Tibial nerve (tissue), 4 donors: ENCODE data around the gene LRRC30. TPM values are rescaled to one million over a fixed set of nuclear protein-coding genes. Genes with fewer than 3 reads are reported as not detected.

Experiments used
- DNase-seq, 2 donors: peaks; one replicate each; pipeline ENCODE4 v3.0.0-alpha.2; 2019; ENCODE audit warnings: low spot score in 2 of 2
- H3K27ac ChIP-seq, 4 donors: fragments of 200-600 bp; sonication (generic) in 3 of 4; one replicate each; pipeline ENCODE4 v1.5.1; 2017 to 2019; ENCODE audit warnings: mild to moderate bottlenecking in 1 of 4
- H3K27me3 ChIP-seq, 2 donors: fragments of 200-600 bp; sonication (generic) in 1 of 2; one replicate each; pipeline versions ENCODE4 v1.5.1 to v1.6.0; 2017 to 2019
- H3K36me3 ChIP-seq, 3 donors: fragments of 200-600 bp; sonication (generic); one replicate each; pipeline ENCODE4 v1.5.1; 2018 to 2019
- H3K4me1 ChIP-seq, 4 donors: fragments of 200-600 bp; sonication (generic) in 3 of 4; one replicate each; pipeline ENCODE4 v1.5.1; 2017 to 2019
- H3K4me3 ChIP-seq, 4 donors: fragments of 200-600 bp; sonication (generic) in 3 of 4; one replicate each; pipeline ENCODE4 v1.5.1; 2017 to 2019; ENCODE audit warnings: mild to moderate bottlenecking in 1 of 4, moderate library complexity in 1 of 4
- H3K9me3 ChIP-seq, 4 donors: fragments of 200-600 bp; sonication (generic) in 3 of 4; one replicate each; pipeline ENCODE4 v1.5.1; 2017 to 2019
- CTCF ChIP-seq, 5 experiments: fragments of 200-600 bp in 3 of 5; fragments of 450-650 bp in 2 of 5; sonication (generic) in 3 of 5; IDR thresholded peaks; one replicate each; pipeline ENCODE4 v1.5.1; 2016 to 2019; ENCODE audit warnings: antibody characterized with exemption in 5 of 5, mild to moderate bottlenecking in 3 of 5, moderate library complexity in 2 of 5
- EP300 ChIP-seq, 2 donors: sonication (generic); formaldehyde crosslinking; IDR thresholded peaks; one replicate each; pipeline ENCODE4 v1.6.1; 2017; ENCODE audit warnings: antibody characterized with exemption in 2 of 2, mild to moderate bottlenecking in 1 of 2
- POLR2A ChIP-seq, 2 donors: fragments of 450-650 bp; IDR thresholded peaks; one replicate each; pipeline ENCODE4 v1.6.1; 2017; ENCODE audit warnings: antibody characterized with exemption in 2 of 2, mild to moderate bottlenecking in 2 of 2, moderate library complexity in 2 of 2
- WGBS, 2 donors: methylation state at CpG; one replicate each; pipeline ENCODE4 v1.1.5; 2018; 5-methylcytosine and 5-hydroxymethylcytosine counted together
- total RNA-seq, 4 donors: library from RNA; depleted of rRNA; stranded (reverse); fragments of >200 nt; gene quantifications; one replicate each; pipeline ENCODE4 v1.1.0, GENCODE V29; 2016

LRRC30 gene
- total RNA-seq, 4 donors from 2014 or later: not detected

DNA sequence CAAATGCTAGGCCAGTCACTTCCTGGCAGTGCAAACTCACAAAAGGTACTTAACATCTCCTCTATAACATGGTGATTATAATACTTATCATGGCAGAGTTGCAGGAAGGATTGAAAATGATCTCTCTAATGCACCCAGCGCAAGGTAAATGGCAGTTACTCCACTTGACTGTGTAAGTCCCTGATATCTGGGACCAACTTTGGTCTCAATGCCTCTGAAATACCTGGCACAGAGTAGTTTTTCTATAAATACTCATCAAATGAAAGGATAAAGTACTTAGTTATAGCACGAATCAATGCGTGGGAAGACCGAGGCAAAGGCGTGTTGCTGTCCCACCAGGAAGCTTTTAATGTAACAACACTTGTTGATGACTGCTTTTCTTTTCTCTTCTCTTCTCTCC is 24.8 kb downstream of the LRRC30 start:
- WGBS, 2 donors: 95% methylated on average over 5 of the region's 5 CpGs

DNA sequence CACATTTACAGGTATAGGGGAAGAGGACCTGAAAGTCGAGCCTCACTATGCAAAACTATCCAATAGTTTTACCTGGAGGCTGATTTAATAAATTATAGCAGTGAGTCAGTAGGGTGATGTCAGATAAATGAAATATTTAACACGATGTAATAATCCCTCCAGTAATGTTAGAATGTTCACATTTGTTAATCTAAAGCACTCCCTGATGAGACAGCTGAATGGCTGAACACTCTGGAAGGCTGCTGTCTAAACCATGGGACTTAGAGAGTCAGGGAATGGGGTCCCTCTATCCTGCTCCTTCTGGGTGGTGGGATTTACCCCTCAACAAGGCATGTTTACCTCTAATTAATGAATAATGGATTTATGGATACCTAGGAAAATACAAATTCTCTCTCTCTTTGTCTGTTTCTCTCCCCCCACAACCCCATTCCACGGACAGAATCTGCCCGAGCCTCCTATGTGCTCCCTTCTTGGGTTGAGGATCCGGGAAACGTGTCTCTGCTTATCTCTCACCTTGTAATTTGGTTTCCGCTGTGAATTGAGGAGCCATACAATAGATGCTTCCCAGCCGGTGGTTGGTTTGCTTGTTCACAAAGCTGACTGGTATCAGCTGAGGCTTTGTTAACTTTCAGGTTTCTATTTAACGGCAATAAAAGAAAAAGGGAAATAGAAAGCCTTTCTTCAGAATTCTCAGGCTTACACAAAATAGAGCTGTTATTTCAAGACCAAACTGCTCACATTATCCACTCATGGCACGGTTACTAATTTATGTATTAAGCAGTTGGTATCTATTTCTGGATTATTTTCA is 25.9 kb downstream of the LRRC30 start:
- Histone ChIP-seq H3K9me3 (no peaks in the 10 kb centered on the region), H3K4me1 (peaks cover 0 to 10% (median 3%) of the 10 kb centered on the region in 4 donors), H3K36me3 (no peaks in the 10 kb centered on the region), H3K27me3 (no peaks in the 10 kb centered on the region), H3K4me3 (no peak overlapping the region), H3K27ac (no peak overlapping the region)
- no peak for DNase-seq
- no peak for TF ChIP-seq CTCF (IDR thresholded peaks at IDR 0.05)
- TF ChIP-seq EP300 (IDR thresholded peaks at IDR 0.05): no peak
- WGBS, 2 donors: 70 to 73% methylated on average over 10 of the region's 10 CpGs

More for the DNA sequence above, 24.8 kb downstream of the LRRC30 start:
- H3K36me3 ChIP-seq: no peaks in the 10 kb centered on the region
- H3K4me3 ChIP-seq: no peak overlapping the region
- no peaks in the 10 kb centered on the region for H3K9me3 ChIP-seq
- no peak overlapping the region for H3K27ac ChIP-seq
- no peak for TF ChIP-seq EP300 (IDR thresholded peaks at IDR 0.05)
- no peak for TF ChIP-seq POLR2A (IDR thresholded peaks at IDR 0.05)
- no peak for TF ChIP-seq CTCF (IDR thresholded peaks at IDR 0.05)
- DNase-seq: no peak
- peaks cover 0 to 10% (median 3%) of the 10 kb centered on the region in 4 donors for H3K4me1 ChIP-seq
- H3K27me3 ChIP-seq: no peaks in the 10 kb centered on the region

GRCh38 chr18:7257426-7257740 is 26.5 kb downstream of the LRRC30 start:
- no peaks in the 10 kb centered on the region for H3K9me3 ChIP-seq
- peaks cover 0 to 10% (median 3%) of the 10 kb centered on the region in 4 donors for H3K4me1 ChIP-seq
- TF ChIP-seq POLR2A (IDR thresholded peaks at IDR 0.05): no peak
- no peak for TF ChIP-seq EP300 (IDR thresholded peaks at IDR 0.05)
- TF ChIP-seq CTCF (IDR thresholded peaks at IDR 0.05): no peak
- WGBS, 2 donors: 76 to 78% methylated on average over 3 of the region's 3 CpGs
- no peak overlapping the region for H3K4me3 ChIP-seq
- no peaks in the 10 kb centered on the region for H3K36me3 ChIP-seq
- no peak for DNase-seq
- no peaks in the 10 kb centered on the region for H3K27me3 ChIP-seq
- H3K27ac ChIP-seq: no peak overlapping the region

- Histone ChIP-seq H3K27ac (no peak overlapping the region), H3K9me3 (no peaks in the 10 kb centered on the region), H3K27me3 (no peaks in the 10 kb centered on the region), H3K4me3 (no peak overlapping the region), H3K36me3 (no peaks in the 10 kb centered on the region), H3K4me1 (peaks cover 0 to 10% (median 3%) of the 10 kb centered on the region in 4 donors)
- DNase-seq: no peak
- 15 to 25% methylated on average over 6 of the region's 6 CpGs for WGBS, 2 donors
- no peak for TF ChIP-seq EP300 (IDR thresholded peaks at IDR 0.05)
- TF ChIP-seq CTCF (IDR thresholded peaks at IDR 0.05): no peak
- no peak for TF ChIP-seq POLR2A (IDR thresholded peaks at IDR 0.05)
Observed at GRCh38 chr18:7259475-7259874, 28.6 kb downstream of the LRRC30 start.

DNA sequence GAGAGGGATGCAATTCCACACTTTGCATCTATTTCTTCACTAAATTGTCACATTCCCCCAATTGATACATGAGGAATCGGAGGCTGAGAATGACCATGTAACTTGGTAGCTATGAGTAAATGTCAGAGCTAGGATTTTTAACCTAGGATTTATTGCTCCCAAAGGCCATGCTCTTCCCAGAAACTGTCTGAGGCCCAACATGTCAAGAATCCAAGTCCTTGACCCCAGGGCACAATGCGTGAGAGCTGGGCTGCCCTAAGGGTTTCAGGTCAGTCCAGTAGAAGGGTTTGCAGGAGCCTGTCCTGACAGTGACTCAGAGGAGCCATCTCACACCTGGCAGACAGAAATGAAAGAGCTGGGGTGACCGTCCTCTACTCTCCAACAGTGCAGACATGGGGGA is 30.3 kb downstream of the LRRC30 start:
- Histone ChIP-seq H3K27ac (no peak overlapping the region), H3K36me3 (no peaks in the 10 kb centered on the region), H3K9me3 (no peaks in the 10 kb centered on the region), H3K27me3 (no peaks in the 10 kb centered on the region), H3K4me1 (peaks cover 0 to 10% (median 3%) of the 10 kb centered on the region in 4 donors), H3K4me3 (no peak overlapping the region)
- TF ChIP-seq CTCF (IDR thresholded peaks at IDR 0.05) (no peak), POLR2A (IDR thresholded peaks at IDR 0.05) (no peak), EP300 (IDR thresholded peaks at IDR 0.05) (no peak)
- no peak for DNase-seq
- 91 to 96% methylated on average over 3 of the region's 3 CpGs for WGBS, 2 donors
